ENCODE measurements around the gene DLGAP1.

DLGAP1 gene

GRCh38 chr18:4125224-4125623, 329.9 kb downstream of the DLGAP1 start:
- intact Hi-C loops (cut with micrococcal nuclease), result no loop called here
- H3K27ac Mint-ChIP-seq, result no peak overlapping the region
- H3K9me3 Mint-ChIP-seq, result no peaks in the 10 kb centered on the region
- H3K27me3 Mint-ChIP-seq, result peaks cover 1% of the 10 kb centered on the region
- H3K4me3 Mint-ChIP-seq, result no peak overlapping the region
- H3K4me1 Mint-ChIP-seq (ENCODE audit: low read depth), result no peaks in the 10 kb centered on the region
- no peaks in the 10 kb centered on the region for H3K36me3 Mint-ChIP-seq (ENCODE audit: low read depth)

- intact Hi-C loops (cut with micrococcal nuclease), result no loop called here
- Mint-ChIP-seq H3K4me3 (no peak overlapping the region), H3K9me3 (no peaks in the 10 kb centered on the region), H3K36me3 (ENCODE audit: low read depth) (no peaks in the 10 kb centered on the region), H3K27me3 (peaks cover 1% of the 10 kb centered on the region), H3K27ac (no peak overlapping the region), H3K4me1 (ENCODE audit: low read depth) (no peaks in the 10 kb centered on the region)
Observed at GRCh38 chr18:4119813-4120212, 335.3 kb downstream of the DLGAP1 start.

GRCh38 chr18:4119127-4119648, 335.9 kb downstream of the DLGAP1 start:
- peaks cover 1% of the 10 kb centered on the region for H3K27me3 Mint-ChIP-seq
- H3K27ac Mint-ChIP-seq, result no peak overlapping the region
- no peaks in the 10 kb centered on the region for H3K9me3 Mint-ChIP-seq
- no peak overlapping the region for H3K4me3 Mint-ChIP-seq
- no peaks in the 10 kb centered on the region for H3K36me3 Mint-ChIP-seq (ENCODE audit: low read depth)
- no peaks in the 10 kb centered on the region for H3K4me1 Mint-ChIP-seq (ENCODE audit: low read depth)
- intact Hi-C loops (cut with micrococcal nuclease), result no loop called here

GRCh38 chr18:4108016-4108415, 347.1 kb downstream of the DLGAP1 start:
- intact Hi-C loops (cut with micrococcal nuclease), result no loop called here
- H3K9me3 Mint-ChIP-seq, result no peaks in the 10 kb centered on the region
- H3K4me1 Mint-ChIP-seq (ENCODE audit: low read depth), result no peaks in the 10 kb centered on the region
- peaks cover 2% of the 10 kb centered on the region for H3K27me3 Mint-ChIP-seq
- no peak overlapping the region for H3K4me3 Mint-ChIP-seq
- no peak overlapping the region for H3K27ac Mint-ChIP-seq
- H3K36me3 Mint-ChIP-seq (ENCODE audit: low read depth), result no peaks in the 10 kb centered on the region

GRCh38 chr18:4107049-4107467, 348.0 kb downstream of the DLGAP1 start:
- Mint-ChIP-seq H3K27ac (no peak overlapping the region), H3K9me3 (no peaks in the 10 kb centered on the region), H3K36me3 (ENCODE audit: low read depth) (no peaks in the 10 kb centered on the region), H3K27me3 (peaks cover 2% of the 10 kb centered on the region), H3K4me3 (no peak overlapping the region), H3K4me1 (ENCODE audit: low read depth) (no peaks in the 10 kb centered on the region)
- intact Hi-C loops (cut with micrococcal nuclease), result no loop called here

- H3K4me1 Mint-ChIP-seq (ENCODE audit: low read depth), result no peaks in the 10 kb centered on the region
- no peak overlapping the region for H3K4me3 Mint-ChIP-seq
- no peaks in the 10 kb centered on the region for H3K36me3 Mint-ChIP-seq (ENCODE audit: low read depth)
- H3K9me3 Mint-ChIP-seq, result no peaks in the 10 kb centered on the region
- H3K27me3 Mint-ChIP-seq, result peaks cover 2% of the 10 kb centered on the region
- intact Hi-C loops (cut with micrococcal nuclease), result loop anchor here (1.0 kb wide), 1 partner anchor 951 kb away; no protein-coding TSS in a partner anchor
- H3K27ac Mint-ChIP-seq, result no peak overlapping the region
Observed at GRCh38 chr18:4106407-4107033, 348.6 kb downstream of the DLGAP1 start.

- no peaks in the 10 kb centered on the region for H3K27me3 Mint-ChIP-seq
- H3K4me3 Mint-ChIP-seq, result no peak overlapping the region
- no peaks in the 10 kb centered on the region for H3K36me3 Mint-ChIP-seq (ENCODE audit: low read depth)
- H3K4me1 Mint-ChIP-seq (ENCODE audit: low read depth), result no peaks in the 10 kb centered on the region
- H3K9me3 Mint-ChIP-seq, result no peaks in the 10 kb centered on the region
- H3K27ac Mint-ChIP-seq, result no peak overlapping the region
- intact Hi-C loops (cut with micrococcal nuclease), result no loop called here
Observed at GRCh38 chr18:4102901-4103300, 352.2 kb downstream of the DLGAP1 start.

GRCh38 chr18:4101009-4101408, 354.1 kb downstream of the DLGAP1 start:
- Mint-ChIP-seq H3K4me3 (no peak overlapping the region), H3K9me3 (no peaks in the 10 kb centered on the region), H3K4me1 (ENCODE audit: low read depth) (no peaks in the 10 kb centered on the region), H3K27ac (no peak overlapping the region), H3K36me3 (ENCODE audit: low read depth) (no peaks in the 10 kb centered on the region), H3K27me3 (no peaks in the 10 kb centered on the region)
- intact Hi-C loops (cut with micrococcal nuclease), result no loop called here

GRCh38 chr18:4096486-4096885, 358.6 kb downstream of the DLGAP1 start:
- Mint-ChIP-seq H3K36me3 (ENCODE audit: low read depth) (no peaks in the 10 kb centered on the region), H3K4me3 (no peak overlapping the region), H3K9me3 (no peaks in the 10 kb centered on the region), H3K27ac (no peak overlapping the region), H3K4me1 (ENCODE audit: low read depth) (no peaks in the 10 kb centered on the region), H3K27me3 (no peaks in the 10 kb centered on the region)
- intact Hi-C loops (cut with micrococcal nuclease), result no loop called here

GRCh38 chr18:4093676-4094075, 361.4 kb downstream of the DLGAP1 start:
- no peaks in the 10 kb centered on the region for H3K9me3 Mint-ChIP-seq
- intact Hi-C loops (cut with micrococcal nuclease), result no loop called here
- no peaks in the 10 kb centered on the region for H3K36me3 Mint-ChIP-seq (ENCODE audit: low read depth)
- no peaks in the 10 kb centered on the region for H3K4me1 Mint-ChIP-seq (ENCODE audit: low read depth)
- no peak overlapping the region for H3K27ac Mint-ChIP-seq
- H3K4me3 Mint-ChIP-seq, result no peak overlapping the region
- no peaks in the 10 kb centered on the region for H3K27me3 Mint-ChIP-seq

GRCh38 chr18:4084382-4084900, 370.7 kb downstream of the DLGAP1 start:
- Mint-ChIP-seq H3K9me3 (peaks cover 7% of the 10 kb centered on the region), H3K36me3 (ENCODE audit: low read depth) (no peaks in the 10 kb centered on the region), H3K4me1 (ENCODE audit: low read depth) (no peaks in the 10 kb centered on the region), H3K27me3 (no peaks in the 10 kb centered on the region), H3K27ac (no peak overlapping the region), H3K4me3 (no peak overlapping the region)
- intact Hi-C loops (cut with micrococcal nuclease), result no loop called here

- intact Hi-C loops (cut with micrococcal nuclease), result no loop called here
- Mint-ChIP-seq H3K27me3 (peaks cover 2% of the 10 kb centered on the region), H3K9me3 (no peaks in the 10 kb centered on the region), H3K27ac (no peak overlapping the region), H3K36me3 (ENCODE audit: low read depth) (no peaks in the 10 kb centered on the region), H3K4me1 (ENCODE audit: low read depth) (no peaks in the 10 kb centered on the region), H3K4me3 (no peak overlapping the region)
Observed at GRCh38 chr18:4078246-4078645, 376.9 kb downstream of the DLGAP1 start.

GRCh38 chr18:4077721-4078120, 377.4 kb downstream of the DLGAP1 start:
- no peaks in the 10 kb centered on the region for H3K4me1 Mint-ChIP-seq (ENCODE audit: low read depth)
- intact Hi-C loops (cut with micrococcal nuclease), result no loop called here
- H3K27ac Mint-ChIP-seq, result no peak overlapping the region
- H3K27me3 Mint-ChIP-seq, result peaks cover 2% of the 10 kb centered on the region
- no peaks in the 10 kb centered on the region for H3K9me3 Mint-ChIP-seq
- no peak overlapping the region for H3K4me3 Mint-ChIP-seq
- no peaks in the 10 kb centered on the region for H3K36me3 Mint-ChIP-seq (ENCODE audit: low read depth)

GRCh38 chr18:4077204-4077603, 377.9 kb downstream of the DLGAP1 start:
- H3K4me1 Mint-ChIP-seq (ENCODE audit: low read depth), result no peaks in the 10 kb centered on the region
- H3K4me3 Mint-ChIP-seq, result no peak overlapping the region
- intact Hi-C loops (cut with micrococcal nuclease), result no loop called here
- no peaks in the 10 kb centered on the region for H3K36me3 Mint-ChIP-seq (ENCODE audit: low read depth)
- no peaks in the 10 kb centered on the region for H3K9me3 Mint-ChIP-seq
- peaks cover 5% of the 10 kb centered on the region for H3K27me3 Mint-ChIP-seq
- H3K27ac Mint-ChIP-seq, result no peak overlapping the region

- H3K4me1 Mint-ChIP-seq (ENCODE audit: low read depth), result no peaks in the 10 kb centered on the region
- H3K27me3 Mint-ChIP-seq, result peaks cover 7% of the 10 kb centered on the region
- H3K4me3 Mint-ChIP-seq, result no peak overlapping the region
- H3K9me3 Mint-ChIP-seq, result no peaks in the 10 kb centered on the region
- intact Hi-C loops (cut with micrococcal nuclease), result no loop called here
- no peak overlapping the region for H3K27ac Mint-ChIP-seq
- no peaks in the 10 kb centered on the region for H3K36me3 Mint-ChIP-seq (ENCODE audit: low read depth)
Observed at GRCh38 chr18:4074647-4075046, 380.5 kb downstream of the DLGAP1 start.

Data from dendritic cell treated with granulocyte-macrophage colony-stimulating factor and Interleukin-4, amounts not matched to agents 40 ng/mL and 50 ng/mL, for 4 days (primary cell).